ENCODE measurements around the gene ATP8A2.

ATP8A2 gene

DNA sequence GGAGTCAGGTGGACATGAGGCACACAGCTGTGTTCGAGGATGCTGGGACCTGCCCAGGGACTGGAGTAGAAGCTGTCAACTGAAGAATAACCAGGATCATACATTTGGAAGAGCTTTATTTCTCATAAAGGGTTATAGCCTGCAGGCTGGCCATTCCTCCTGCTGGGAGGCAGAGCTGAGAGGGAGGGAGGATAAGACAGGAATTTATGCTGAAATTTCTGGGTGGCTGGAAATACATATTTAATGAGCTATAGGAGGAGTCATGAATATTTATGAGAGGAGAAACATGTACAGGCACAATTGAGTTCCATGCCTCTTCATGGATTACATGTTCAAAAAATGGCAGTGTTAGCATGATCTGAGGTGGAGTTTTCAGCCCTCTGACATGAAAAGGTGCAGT lies 528.2 kb downstream of the ATP8A2 start:
- DNase-seq, result no peak

DNA sequence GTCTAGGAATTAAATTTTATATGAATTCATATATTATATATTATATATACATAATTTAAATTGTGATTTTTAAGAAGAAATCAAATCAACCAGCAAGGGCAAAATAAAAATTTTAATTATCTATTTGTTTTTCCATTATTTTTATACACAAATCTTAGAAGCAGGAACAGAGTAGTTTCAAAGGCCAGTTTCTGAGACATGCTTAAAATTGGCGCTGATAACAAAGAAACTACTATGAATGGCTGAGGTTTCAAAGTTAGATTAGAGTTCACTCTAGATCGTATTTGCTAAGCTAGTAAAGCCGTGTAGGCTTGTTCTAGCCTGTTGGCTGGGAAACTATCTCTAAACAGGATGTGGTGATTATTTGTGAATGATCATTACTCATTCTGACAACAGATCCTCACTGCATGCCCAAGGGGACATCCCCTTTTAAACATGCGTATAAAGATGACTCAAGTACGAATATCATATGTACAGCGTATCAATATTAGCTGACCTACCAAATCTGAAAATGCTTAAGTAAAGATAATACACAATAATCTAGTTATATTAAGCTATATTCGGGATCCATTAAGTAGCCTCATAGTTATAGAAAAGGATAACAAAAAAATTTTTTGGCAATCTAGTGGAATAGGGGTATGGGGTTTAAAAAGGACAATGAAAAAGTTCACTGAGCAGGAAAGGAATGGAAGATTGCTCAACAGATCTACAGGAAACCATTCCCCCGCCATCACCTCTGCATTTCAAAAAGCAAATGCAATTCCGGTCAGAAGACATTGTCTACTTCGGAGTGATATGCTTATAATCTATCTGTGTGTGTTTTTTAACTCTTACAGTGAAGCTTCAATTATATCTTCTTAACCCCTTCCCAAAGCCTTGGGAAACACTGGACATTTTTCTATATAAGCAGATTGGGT lies 529.9 kb downstream of the ATP8A2 start:
- peak in 3 of 5 experiments; percentile 28 to 93 (median 71) for DNase-seq

DNA sequence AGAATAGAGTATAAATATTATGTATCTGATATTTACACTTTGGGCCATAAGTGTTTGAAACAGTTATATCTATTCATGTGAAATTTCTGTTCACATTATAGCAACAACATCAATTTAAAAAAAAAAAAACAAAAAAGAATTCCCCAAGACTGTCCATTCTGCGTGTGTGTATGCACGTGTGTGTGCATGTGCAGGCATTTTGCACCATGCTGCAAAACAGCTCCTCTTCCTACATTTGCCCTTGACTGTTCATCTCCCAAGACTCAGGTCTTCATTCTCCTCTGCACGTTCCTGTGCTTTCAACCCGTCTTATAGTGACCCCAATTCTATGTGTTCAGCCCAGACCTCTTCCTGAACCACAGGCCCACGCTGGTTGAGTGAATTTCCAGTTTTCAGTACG lies 530.7 kb downstream of the ATP8A2 start:
- DNase-seq, result no peak

DNA sequence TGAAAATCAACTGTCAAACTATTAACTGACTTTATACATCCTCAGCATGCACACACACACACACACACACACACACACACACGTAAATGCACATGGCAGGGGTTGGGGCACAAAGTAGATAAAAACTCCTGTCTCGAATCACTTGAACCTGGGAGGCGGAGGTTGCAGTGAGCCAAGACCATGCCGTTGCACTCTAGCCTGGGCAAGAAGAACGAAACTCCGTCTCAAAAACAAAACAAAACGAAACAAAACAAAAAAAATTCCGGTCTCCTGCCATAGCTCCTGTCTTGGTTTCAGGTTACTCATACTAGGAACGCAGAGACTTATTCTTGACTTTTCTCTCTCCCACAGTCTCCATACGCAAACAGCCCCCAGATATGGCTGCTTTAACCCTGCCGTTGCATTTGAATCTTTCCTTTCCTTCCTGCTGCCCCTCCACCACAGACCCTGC lies 531.1 kb downstream of the ATP8A2 start:
- DNase-seq, result peak in 3 of 5 experiments; percentile 13 to 83 (median 21)

DNA sequence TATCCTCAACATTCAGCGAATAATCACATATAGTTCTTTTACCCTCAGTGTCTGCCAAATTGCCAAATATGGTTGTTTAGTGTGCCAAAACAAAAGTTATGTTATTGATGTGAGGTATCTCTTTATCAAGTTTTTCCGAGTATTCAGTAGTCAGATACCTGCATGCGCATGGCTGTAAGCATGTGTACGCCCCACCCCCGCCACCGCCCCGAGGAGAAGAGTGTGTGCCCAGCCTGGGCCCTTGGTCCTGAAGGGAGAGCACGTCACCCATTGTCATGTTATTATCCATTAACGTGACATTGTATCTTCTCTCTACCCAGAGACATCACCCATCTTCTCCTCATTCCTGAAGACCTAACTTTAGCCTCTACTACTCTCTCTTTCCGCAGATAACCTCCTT lies 533.1 kb downstream of the ATP8A2 start:
- DNase-seq, result no peak

DNA sequence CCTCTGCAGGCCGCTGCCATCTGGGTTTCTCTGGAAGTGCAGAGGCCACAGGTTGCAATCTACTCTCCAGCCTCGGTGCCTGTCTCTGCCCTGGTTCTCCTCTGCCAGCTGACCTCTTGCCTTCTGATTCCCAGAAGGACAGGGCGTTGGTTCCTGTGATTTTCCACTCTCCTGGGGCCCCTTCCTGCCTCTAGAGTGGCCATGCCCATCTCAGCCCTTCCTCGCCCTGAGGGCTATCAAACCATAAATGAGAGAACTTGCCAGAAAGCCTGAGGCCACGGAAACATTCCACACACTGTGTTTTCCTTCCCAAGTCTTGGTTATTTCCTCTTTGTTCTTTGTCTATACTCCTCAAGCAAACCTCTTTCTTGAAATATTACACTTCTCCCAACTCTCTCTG lies 533.8 kb downstream of the ATP8A2 start:
- DNase-seq, result no peak

DNA sequence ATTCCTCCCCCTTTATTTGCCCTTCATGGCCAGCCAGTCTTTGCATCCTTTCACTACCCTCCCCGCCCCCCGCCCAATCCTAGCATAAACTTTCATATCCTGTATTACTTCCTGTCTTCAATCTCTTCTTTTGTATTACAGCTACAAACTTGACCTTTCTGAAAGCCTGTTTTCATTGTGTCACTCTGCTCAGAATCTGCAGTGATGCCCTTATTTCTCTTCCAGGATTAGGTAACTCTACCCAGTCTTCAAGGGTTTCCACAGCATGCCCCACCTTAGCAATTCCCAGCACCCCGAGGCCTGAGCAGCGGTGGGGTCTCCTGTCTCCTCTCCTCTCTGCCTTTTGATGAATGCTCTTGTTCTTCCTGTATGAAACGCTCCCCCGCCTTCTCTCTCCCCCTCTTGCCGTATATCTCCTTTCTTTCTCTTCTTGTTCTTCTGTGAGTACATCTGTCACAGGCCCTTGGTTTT lies 534.5 kb downstream of the ATP8A2 start:
- DNase-seq, result peak in 1 of 5 experiments; percentile 46

DNA sequence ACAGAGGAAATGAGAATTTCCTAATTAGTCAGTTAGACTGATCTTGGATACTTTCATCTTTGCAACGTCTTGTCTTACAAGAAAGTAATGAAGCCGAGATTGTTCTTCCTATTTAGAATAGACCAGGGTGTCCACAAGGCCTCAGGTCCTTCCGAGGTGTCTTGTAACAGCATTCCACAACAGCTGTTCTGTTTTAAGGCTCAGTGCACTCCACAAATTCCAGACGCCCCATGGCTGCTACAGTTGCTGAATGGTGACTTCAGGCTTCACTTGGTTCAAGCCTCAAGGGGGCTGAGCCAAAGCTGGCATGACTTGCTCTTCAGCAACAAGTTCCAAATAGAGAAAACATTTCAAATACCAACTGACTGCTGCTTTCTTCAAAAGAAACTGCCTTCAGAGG lies 536.6 kb downstream of the ATP8A2 start:
- DNase-seq, result no peak

DNA sequence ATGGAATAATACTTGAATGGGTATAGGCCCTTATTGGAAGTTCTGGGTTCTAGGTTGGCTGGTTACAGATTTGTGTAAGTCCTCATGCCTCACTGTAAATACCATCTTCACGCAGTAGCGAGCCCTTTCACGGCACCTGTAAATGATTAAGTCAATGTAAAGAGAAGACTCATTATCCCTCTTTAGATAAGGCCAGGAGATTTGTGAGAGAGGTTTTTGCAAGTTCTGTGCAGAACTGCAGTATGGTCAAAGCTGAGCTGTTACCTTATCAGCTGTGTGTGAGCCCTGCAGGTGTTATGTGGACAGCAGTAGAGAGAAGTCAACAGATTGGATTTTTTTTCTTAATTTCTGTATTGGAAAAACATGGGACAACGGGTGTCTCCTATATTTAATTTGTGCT lies 538.5 kb downstream of the ATP8A2 start:
- no peak for DNase-seq

DNA sequence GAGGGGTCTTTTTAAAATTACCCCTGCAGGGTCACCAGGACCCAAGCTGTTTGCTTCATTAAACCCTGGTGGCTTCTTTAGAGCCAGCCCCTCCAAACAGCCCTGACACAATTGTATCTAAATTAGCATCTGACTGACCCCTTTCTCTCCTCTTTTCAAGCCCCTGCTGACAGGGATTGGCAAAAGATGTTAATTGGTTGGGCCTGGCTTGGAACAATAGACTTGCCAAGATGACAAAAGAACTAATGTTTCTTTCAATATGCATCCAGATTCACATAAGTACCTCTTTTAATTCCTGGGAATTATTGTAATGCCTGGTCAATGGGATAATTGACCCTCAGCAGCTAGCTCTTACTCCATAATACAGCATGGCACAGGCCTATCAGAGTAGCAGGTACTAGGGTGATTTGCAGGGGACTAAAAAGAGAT lies 539.2 kb downstream of the ATP8A2 start:
- no peak for DNase-seq

DNA sequence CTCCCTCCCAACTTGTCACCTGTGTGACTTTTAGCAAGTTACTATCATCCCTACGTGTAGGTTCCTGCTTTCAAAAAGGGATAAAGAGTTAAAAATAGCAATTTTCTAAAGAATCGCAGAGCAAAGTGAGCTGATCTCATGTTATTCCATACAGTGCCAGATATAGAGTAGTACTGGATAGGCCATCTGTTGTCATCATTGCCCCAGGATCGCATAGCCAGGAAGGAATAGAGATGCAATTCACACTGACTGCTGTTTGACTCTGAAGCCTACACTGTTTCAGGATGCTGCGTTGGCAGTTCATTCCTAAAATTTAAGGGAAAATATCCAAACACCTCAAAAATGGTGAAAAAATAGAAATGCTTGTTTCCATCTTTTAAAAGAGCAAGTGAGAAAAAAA lies 541.2 kb downstream of the ATP8A2 start:
- no peak for DNase-seq

DNA sequence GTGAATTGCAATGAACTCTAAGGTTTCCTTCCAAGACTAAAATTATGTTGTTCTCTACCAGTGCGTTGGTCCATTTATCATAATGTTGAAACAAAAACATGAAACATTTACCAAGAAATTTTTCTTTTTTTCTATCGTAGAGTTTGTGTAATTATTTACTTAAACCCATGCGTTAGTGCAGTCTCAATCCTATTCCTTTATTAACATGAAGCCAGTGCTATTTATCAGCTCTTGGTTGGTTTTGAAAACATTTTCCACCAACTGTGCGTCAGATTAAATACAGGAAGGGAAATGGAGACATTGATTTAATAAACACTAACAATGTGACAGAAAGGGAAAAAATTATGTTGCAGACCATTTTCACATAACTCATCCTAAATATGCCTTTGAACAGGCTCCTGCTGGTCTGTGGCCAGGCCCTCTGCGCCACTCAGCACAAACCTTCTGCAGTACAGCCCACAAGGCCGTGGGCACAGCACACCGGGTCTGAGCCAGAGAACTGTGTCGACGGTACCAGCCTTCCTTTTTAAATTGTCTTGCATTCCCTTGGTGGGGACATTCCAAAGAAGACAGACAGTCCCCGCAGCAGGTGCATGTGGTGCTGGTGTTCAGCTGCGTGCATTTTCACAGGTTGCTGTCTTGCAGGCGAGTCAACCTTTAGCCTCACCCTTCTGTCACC lies 544.2 kb downstream of the ATP8A2 start:
- no peak for DNase-seq

DNA sequence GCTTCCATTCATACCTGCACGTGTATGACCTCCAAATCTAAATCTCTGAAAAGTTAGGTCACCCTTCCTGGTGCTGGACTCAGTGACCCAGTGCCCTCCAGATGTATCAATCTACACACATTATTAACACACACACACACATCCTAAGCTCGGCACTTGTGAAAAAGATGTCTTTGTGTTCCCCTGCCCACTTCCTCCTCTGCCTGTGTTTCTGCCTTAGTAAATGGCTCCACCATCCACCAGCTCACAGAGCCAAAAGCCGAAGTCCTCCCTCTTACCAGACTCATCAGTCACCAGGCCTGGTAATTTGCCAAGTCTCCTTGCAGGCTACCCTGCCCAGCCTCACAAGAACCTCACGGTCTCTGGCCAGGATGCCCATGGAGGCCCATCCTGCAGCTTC lies 548.5 kb downstream of the ATP8A2 start:
- peak in 1 of 5 experiments; percentile 12 for DNase-seq

DNA sequence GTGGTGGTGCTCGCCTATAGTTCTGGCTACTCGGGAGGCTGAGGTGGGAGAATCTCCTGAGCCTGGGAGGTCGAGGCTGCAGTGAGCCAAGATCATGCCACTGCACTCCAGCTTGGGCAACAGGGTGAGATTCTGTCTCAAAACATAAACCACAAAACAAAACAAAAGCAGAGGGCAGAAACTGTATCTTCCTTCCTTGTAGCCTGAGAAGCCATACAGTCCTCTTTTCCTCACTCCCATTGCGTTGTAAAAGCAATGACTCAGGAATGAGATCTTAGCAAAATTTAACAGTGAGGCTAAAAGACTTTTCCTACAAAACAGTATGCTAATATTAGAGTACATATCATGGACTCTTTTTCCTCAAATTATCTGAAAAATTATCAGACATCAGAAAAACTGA lies 549.2 kb downstream of the ATP8A2 start:
- no peak for DNase-seq

DNA sequence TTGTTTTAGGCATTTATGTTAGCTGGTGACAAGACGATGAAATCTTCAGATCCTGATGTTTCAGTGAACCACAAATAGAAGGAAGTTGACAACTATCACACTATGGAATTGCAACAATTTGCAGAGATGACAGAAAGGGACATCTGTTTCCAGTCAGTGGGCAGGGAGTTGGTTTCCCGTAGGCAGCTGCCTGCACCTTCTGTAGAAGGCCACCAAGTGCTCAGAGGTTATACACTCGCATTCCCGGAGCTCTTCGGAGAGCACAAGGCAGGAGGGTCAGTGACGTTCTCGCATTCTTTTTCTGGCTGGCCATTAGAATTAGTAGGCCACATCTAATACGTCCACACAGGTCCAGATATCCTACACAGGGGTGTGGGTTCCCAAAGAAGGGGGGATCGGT lies 550.6 kb downstream of the ATP8A2 start:
- no peak for DNase-seq

DNA sequence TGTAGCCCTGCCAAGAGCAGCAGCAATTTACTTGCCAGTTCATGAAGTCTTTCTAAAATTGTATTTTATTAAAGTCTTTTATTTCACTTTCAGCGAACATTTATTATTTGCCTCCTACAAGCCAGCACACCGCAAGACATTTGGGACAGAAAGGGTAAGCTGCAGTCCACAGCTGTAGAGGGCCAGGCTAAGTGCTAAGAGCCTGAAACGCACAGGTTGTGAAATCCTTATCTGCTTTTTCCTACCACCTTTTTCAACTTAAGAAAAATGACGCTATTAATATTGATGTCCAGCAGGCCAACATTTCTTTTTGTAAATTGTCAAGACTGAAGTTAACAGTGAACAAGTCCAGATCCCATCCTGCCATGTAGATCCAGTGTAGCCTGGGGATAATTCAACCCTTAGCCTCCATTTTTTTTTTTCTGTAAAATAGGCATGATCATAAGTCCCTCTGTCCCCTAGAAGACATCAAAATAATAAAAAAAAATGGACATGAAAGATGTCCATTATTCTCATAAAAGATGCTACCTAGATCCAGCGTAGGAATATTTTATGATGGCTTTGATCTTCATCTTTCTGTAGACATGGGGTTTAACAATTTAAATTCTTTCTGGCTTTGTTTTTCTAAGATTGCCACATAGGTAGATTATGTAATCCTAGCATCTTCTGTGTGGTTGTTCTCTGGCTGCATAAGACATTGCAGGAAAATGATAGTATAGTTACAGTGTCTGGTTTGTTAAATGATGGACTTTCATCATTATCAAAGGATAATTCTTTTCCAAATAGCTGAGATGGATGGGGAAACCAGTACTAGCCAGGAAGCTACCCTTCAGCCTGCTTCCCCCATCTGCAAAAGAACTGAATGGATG lies 551.7 kb downstream of the ATP8A2 start:
- no peak for DNase-seq

DNA sequence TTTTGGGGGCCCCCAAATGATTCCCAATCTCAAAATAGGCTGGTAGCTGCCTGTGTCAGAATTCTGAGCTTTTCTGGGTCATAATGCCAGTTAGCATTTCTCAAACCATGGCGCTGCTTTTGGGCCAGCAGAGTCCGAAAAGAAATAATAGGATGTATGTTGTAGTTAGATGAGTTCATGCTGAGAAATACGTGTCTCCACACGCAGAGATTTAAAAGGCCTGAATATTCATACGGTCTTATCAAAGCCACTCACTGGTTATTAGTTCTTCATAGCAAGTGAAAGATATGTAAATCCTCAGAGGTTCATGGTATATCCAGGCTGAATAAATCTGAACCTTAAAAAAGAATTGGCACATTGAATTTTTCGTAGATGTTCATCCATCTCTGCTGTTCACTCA lies 555.6 kb downstream of the ATP8A2 start:
- no peak for DNase-seq

DNA sequence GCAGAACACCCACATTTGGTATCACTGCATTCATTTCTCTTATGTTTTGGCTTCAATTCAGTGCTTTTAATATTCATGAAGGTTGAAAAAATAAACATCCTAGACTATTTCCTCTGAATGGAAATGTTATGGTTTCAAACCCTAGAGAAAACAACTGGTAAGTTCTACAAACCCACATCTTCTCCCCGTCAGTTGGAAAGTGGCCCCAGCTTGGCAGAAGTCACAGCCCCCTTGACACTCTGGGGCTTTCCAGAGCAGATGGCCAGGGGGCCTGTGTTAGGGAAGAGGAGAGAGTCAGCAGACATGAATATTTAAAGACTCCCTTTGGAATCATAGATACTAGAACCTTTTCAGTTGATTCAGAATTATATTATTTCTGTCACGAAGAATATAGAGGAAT lies 556.2 kb downstream of the ATP8A2 start:
- DNase-seq, result no peak

DNA sequence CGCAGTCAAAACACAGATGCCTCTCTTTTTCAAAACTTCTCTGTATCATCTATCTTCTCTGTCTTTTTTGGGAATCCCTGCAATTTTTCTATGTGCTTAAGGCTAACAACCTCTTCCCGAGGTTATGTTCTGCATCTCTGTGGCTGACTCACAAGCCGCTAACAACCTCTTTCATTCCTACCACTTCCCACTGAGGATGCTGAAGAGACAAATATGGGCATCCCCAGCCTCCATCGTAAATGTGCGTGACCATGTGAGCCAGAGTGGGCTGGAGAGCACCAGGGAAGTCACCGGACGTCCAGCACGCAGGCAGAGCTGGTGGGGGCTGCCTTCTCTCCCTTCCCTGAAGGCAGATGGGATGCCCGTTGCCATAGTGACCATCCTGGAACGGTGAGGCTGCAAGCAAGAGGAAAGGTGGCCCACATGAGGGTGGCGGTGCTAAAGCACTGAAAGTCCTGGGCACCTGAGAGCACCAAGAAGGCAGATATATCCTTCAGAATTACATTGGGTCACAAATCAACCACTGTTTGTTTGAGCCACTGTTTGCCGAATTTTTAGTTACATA lies 557.2 kb downstream of the ATP8A2 start:
- no peak for DNase-seq

DNA sequence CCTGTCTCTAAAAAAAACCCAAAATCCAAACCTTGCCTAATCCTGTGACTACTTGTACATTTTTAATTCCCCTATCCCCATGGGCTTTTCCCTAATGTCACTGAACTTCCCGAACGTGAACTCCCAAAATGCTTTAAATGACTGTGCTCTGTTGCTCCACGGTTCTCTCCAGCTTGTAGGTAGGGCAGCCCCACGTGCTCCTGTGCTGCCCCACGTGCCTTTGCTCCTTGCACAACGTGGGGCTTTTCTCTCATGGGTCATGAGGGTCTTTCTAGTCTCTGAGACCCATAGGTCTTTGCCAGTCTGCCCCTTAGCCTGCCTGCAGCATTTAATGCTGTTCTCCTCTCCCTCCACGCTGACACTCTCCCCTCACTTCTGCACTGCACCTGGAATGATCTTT lies 558.0 kb downstream of the ATP8A2 start:
- no peak for DNase-seq

DNA sequence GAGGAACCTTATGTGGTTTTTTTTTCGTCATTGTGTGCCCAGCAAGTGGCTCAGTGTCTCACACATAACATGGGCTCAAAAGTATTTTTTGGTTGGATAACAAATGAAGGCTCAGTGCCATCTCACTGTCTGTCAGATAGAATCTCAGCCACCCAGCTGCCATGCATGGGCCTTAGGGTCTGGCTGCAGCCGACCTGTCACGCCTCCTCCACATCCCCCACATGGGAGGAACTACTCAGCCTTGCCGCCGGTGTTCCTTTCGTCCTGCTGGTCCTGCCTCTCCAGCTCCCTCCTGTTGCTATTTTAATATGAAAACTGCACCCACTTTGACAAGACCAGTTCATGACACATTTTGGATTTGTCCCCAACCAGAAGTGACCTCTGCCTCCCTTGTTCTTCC lies 558.9 kb downstream of the ATP8A2 start:
- no peak for DNase-seq

DNA sequence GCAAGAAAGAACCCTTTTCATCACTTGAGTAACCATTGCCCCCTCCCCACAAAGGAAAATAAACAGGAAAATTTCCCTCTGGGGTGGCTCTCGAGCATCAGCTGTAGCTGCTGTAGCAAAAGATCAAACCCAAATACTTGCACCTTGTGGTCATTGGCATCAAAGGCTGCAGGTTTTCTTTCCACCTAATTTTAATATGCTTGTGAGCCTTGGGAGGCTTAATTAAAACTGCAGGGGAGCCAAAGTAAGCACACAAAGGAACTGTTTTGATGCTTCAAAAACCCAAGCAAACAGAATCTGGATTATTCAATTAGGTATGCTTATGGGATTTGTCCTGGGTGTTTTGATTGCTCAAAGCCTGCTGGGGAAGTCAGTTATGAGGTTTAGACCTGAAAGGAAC lies 560.6 kb downstream of the ATP8A2 start:
- no peak for DNase-seq

DNA sequence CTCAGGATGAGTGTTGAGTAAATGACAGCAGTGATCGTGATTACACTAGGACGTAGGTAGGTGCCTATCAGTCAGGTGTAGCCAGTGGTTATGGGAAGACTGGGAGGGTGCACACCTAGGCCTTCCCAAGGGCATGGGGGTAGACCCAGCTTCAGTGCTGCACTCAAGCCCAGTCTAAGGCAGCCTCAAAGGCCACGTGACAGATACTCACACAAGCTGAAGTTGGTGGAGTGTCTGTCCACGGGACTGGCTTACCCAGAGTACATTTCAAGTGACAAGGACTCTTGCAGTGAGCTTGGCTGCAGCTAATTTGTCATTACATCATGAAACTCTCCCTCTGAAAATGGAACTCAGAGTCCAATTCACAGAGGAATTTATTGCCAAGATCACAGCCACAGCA lies 561.7 kb downstream of the ATP8A2 start:
- no peak for DNase-seq
